CD4-positive, alpha-beta T cell (primary cell): Measurements from ENCODE around the gene GPR160. TPM values are rescaled to one million over a fixed set of nuclear protein-coding genes. Genes with fewer than 3 reads are reported as not detected.
A peak's percentile ranks its signal among the peaks of the same experiment; 100 is the strongest.

ENCODE experiments used
- ATAC-seq: fragments of 200-7000 bp; cut with Tn5 transposase; one replicate; pipeline ENCODE4 v1.10.0; 2022; ENCODE audit warnings: mild to moderate bottlenecking; ENCODE audit not compliant: poor library complexity
- CTCF ChIA-PET: fragments of 350-600 bp; sonication (Branson Sonifier 250); formaldehyde crosslinking; loops from one replicate; lab custom pipeline; 2021; ENCODE audit warnings: antibody characterized with exemption, inconsistent platforms; lab: Charles Lee
- POLR2A ChIA-PET: fragments of 350-600 bp; sonication (Branson Sonifier 250); formaldehyde crosslinking; loops from one replicate; lab custom pipeline; 2021; ENCODE audit warnings: antibody characterized with exemption, inconsistent platforms; lab: Charles Lee
- DNase-seq, 14 experiments: peaks; one replicate each; pipeline ENCODE4 v3.0.0-alpha.2; 2013 to 2020; ENCODE audit warnings: mixed read lengths in 2 of 14
- H3K27ac ChIP-seq, 2 donors: one replicate each; pipeline versions ENCODE4 v1.5.1 to v1.7.0; 2013; ENCODE audit warnings: low read length in 2 of 2, low read depth in 1 of 2, mild to moderate bottlenecking in 1 of 2
- H3K27me3 ChIP-seq, 2 experiments: 1 replicate in 1 of 2; 2 replicates in 1 of 2; pipeline versions ENCODE4 v1.6.1 to v1.7.0; 2013; ENCODE audit warnings: low read length in 2 of 2, control low read depth in 1 of 2, mild to moderate bottlenecking in 1 of 2, moderate library complexity in 1 of 2; ENCODE audit not compliant: insufficient read depth in 2 of 2, control insufficient read depth in 1 of 2
- H3K36me3 ChIP-seq: one replicate; pipeline ENCODE4 v1.6.1; 2013; ENCODE audit warnings: low read length, control low read depth; ENCODE audit not compliant: insufficient read depth
- H3K4me1 ChIP-seq: one replicate; pipeline ENCODE4 v1.6.1; 2013; ENCODE audit warnings: low read length, control low read depth; ENCODE audit not compliant: insufficient read depth
- H3K4me3 ChIP-seq: one replicate; pipeline ENCODE4 v1.5.1; 2013; ENCODE audit warnings: mild to moderate bottlenecking, low read length, moderate library complexity
- H3K9me3 ChIP-seq, 2 experiments: 1 replicate in 1 of 2; 2 replicates in 1 of 2; pipeline versions ENCODE4 v1.6.1 to v1.7.0; 2013; ENCODE audit warnings: low read length in 2 of 2, mild to moderate bottlenecking in 2 of 2, control low read depth in 1 of 2, moderate library complexity in 1 of 2; ENCODE audit not compliant: control insufficient read depth in 1 of 2, insufficient read depth in 1 of 2
- H3K27ac Mint-ChIP-seq: one replicate; pipeline ENCODE4 v1.8.0; 2020; ENCODE audit warnings: mixed read lengths
- H3K27me3 Mint-ChIP-seq: one replicate; pipeline ENCODE4 v1.8.0; 2021; ENCODE audit warnings: mixed read lengths
- H3K36me3 Mint-ChIP-seq: one replicate; pipeline ENCODE4 v1.8.0; 2021; ENCODE audit warnings: low read depth, mixed read lengths
- H3K4me1 Mint-ChIP-seq: one replicate; pipeline ENCODE4 v1.8.0; 2021; ENCODE audit warnings: low read depth, mixed read lengths
- H3K4me3 Mint-ChIP-seq: one replicate; pipeline ENCODE4 v1.8.0; 2020; ENCODE audit warnings: mild to moderate bottlenecking, mixed read lengths
- H3K9me3 Mint-ChIP-seq: one replicate; pipeline ENCODE4 v1.8.0; 2020; ENCODE audit warnings: mixed read lengths
- CTCF ChIP-seq: fragments of 200-600 bp; IDR thresholded peaks from one replicate; pipeline ENCODE4 v1.8.0; 2022; ENCODE audit warnings: antibody characterized with exemption, mild to moderate bottlenecking
- intact Hi-C, 2 experiments: fragments of 100-400 bp; cut with DNase I in 1 of 2; cut with micrococcal nuclease in 1 of 2; formaldehyde crosslinking; loops; one replicate each; pipeline versions ENCODE4 v1.15.1 to v1.9.0; 2023 to 2025; cut with DNase I, micrococcal nuclease
- total RNA-seq, 174 experiments: library from RNA in 2 of 174; stranded (reverse) in 2 of 174; gene quantifications; one replicate each; pipeline ENCODE4 v1.2.3 and lab custom pipeline; 2021 to 2026

Gene GPR160
- total RNA-seq, 2 experiments from 2014 or later = 5.7 TPM

GRCh38 chr3:170107941-170108340 lies 70.1 kb downstream of the GPR160 start:
- Histone ChIP-seq H3K9me3 (no peaks in the 10 kb centered on the region), H3K36me3 (peaks cover 68% of the 10 kb centered on the region), H3K4me1 (no peaks in the 10 kb centered on the region), H3K27ac (no peak overlapping the region), H3K27me3 (no peaks in the 10 kb centered on the region), H3K4me3 (no peak overlapping the region)
- intact Hi-C loops = no loop called here
- ATAC-seq (no peak), DNase-seq (no peak)
- Mint-ChIP-seq H3K4me1 (peaks cover 39% of the 10 kb centered on the region), H3K4me3 (no peak overlapping the region), H3K36me3 (peaks cover 85% of the 10 kb centered on the region), H3K9me3 (no peaks in the 10 kb centered on the region), H3K27ac (peak overlapping the region; percentile 7), H3K27me3 (no peaks in the 10 kb centered on the region)
- TF ChIP-seq CTCF = no peak
- CTCF ChIA-PET = no interaction called here
- POLR2A ChIA-PET = interaction anchor here (0.6 to 1.3 kb wide), 2 partner anchors 10 to 21 kb away, joined by 3 to 4 read pairs; no protein-coding TSS in a partner anchor

- TF ChIP-seq CTCF = no peak
- DNase-seq (no peak), ATAC-seq (no peak)
- CTCF ChIA-PET = interaction anchor here (1.0 kb wide), 1 partner anchor 16 kb away, joined by 3 read pairs; no protein-coding TSS in a partner anchor
- Mint-ChIP-seq H3K27me3 (no peaks in the 10 kb centered on the region), H3K9me3 (no peaks in the 10 kb centered on the region), H3K36me3 (peaks cover 86% of the 10 kb centered on the region), H3K4me3 (no peak overlapping the region), H3K27ac (peak overlapping the region; percentile 16), H3K4me1 (peaks cover 44% of the 10 kb centered on the region)
- H3K36me3 ChIP-seq = peaks cover 68% of the 10 kb centered on the region
- no peaks in the 10 kb centered on the region for H3K4me1 ChIP-seq
- H3K9me3 ChIP-seq = no peaks in the 10 kb centered on the region
- H3K27me3 ChIP-seq = no peaks in the 10 kb centered on the region
- POLR2A ChIA-PET = interaction anchor here (1.2 to 1.3 kb wide), 2 partner anchors 9 to 20 kb away, joined by 3 read pairs; no protein-coding TSS in a partner anchor
- no peak overlapping the region for H3K4me3 ChIP-seq
- intact Hi-C loops = no loop called here
- no peak overlapping the region for H3K27ac ChIP-seq
These were observed 71.2 kb downstream of the GPR160 start for GRCh38 chr3:170108955-170109354.

GRCh38 chr3:170109579-170110293 lies 71.9 kb downstream of the GPR160 start:
- Histone ChIP-seq H3K4me3 (no peak overlapping the region), H3K36me3 (peaks cover 71% of the 10 kb centered on the region), H3K27ac (no peak overlapping the region), H3K4me1 (no peaks in the 10 kb centered on the region), H3K27me3 (no peaks in the 10 kb centered on the region), H3K9me3 (no peaks in the 10 kb centered on the region)
- ATAC-seq = no peak
- Mint-ChIP-seq H3K27ac (peak overlapping the region; percentile 16), H3K27me3 (no peaks in the 10 kb centered on the region), H3K9me3 (no peaks in the 10 kb centered on the region), H3K36me3 (peaks cover 86% of the 10 kb centered on the region), H3K4me1 (peaks cover 42% of the 10 kb centered on the region), H3K4me3 (no peak overlapping the region)
- intact Hi-C loops = no loop called here
- no peak for TF ChIP-seq CTCF
- CTCF ChIA-PET = interaction anchor here (0.9 to 1.0 kb wide), 2 partner anchors 16 to 67 kb away, joined by 3 read pairs; no protein-coding TSS in a partner anchor
- DNase-seq = no peak
- POLR2A ChIA-PET = interaction anchor here (1.2 kb wide), 1 partner anchor 10 kb away, joined by 3 read pairs; no protein-coding TSS in a partner anchor
